ENCODE measurements around the gene MAML3. TPM values are rescaled to one million over a fixed set of nuclear protein-coding genes. Genes with fewer than 3 reads are reported as not detected.
A peak's percentile ranks its signal among the peaks of the same experiment; 100 is the strongest.

MAML3 gene
- total and polyA plus RNA-seq, 4 experiments from 2014 or later: 0.15 to 3.7 (median 1.7) TPM

DNA sequence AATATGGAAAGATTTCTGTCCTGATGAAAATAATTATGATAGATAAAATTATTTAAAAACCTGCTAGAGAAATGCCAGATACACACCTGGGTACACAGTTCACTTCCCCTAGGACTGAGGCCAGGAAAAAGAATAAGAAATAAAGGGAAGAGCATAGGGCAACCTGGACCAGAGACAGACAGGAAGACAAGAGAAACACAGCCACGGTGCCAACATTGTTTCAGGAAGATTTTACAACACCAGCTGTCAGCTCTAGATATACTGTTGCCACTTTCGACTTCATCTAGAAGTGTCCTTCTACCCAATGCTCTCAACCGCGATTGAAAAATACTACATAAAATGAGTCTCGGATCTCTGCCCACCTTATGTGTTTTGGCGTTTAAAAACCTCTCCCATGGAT, 128.5 kb downstream of the MAML3 start:
- Mint-ChIP-seq H3K4me1 (no peaks in the 10 kb centered on the region), H3K4me3 (no peak overlapping the region), H3K27me3 (peaks cover 6 to 8% of the 10 kb centered on the region in 2 donors), H3K9me3 (no peaks in the 10 kb centered on the region), H3K36me3 (no peaks in the 10 kb centered on the region), H3K27ac (no peak overlapping the region)
- intact Hi-C loops (cut with micrococcal nuclease): no loop called here
- Histone ChIP-seq H3K4me1 (ENCODE audit: insufficient read depth, low read length) (no peaks in the 10 kb centered on the region), H3K9me3 (ENCODE audit: control insufficient read depth in 1 of 2, low read length in 2 of 2) (no peaks in the 10 kb centered on the region), H3K27me3 (ENCODE audit: insufficient read depth, low read length) (no peaks in the 10 kb centered on the region), H3K4me3 (ENCODE audit: low read length in 2 of 2) (no peak overlapping the region), H3K27ac (ENCODE audit: low read depth, low read length) (no peak overlapping the region), H3K36me3 (ENCODE audit: insufficient read depth, low read length) (no peaks in the 10 kb centered on the region)
- POLR2A ChIA-PET (ENCODE audit: partially characterized antibody): no interaction called here
- no peak for DNase-seq
- CTCF ChIA-PET (ENCODE audit: partially characterized antibody): no interaction called here

- no peak overlapping the region for H3K27ac Mint-ChIP-seq
- Histone ChIP-seq H3K4me1 (ENCODE audit: insufficient read depth, low read length) (no peaks in the 10 kb centered on the region), H3K4me3 (ENCODE audit: low read length in 2 of 2) (no peak overlapping the region), H3K27ac (ENCODE audit: low read depth, low read length) (no peak overlapping the region), H3K9me3 (ENCODE audit: control insufficient read depth in 1 of 2, low read length in 2 of 2) (no peaks in the 10 kb centered on the region), H3K36me3 (ENCODE audit: insufficient read depth, low read length) (no peaks in the 10 kb centered on the region), H3K27me3 (ENCODE audit: insufficient read depth, low read length) (no peaks in the 10 kb centered on the region)
- intact Hi-C loops (cut with micrococcal nuclease): no loop called here
- no peak overlapping the region for H3K4me3 Mint-ChIP-seq
- ChIA-PET POLR2A (ENCODE audit: partially characterized antibody) (no interaction called here), CTCF (ENCODE audit: partially characterized antibody) (no interaction called here)
- no peaks in the 10 kb centered on the region for H3K27me3 Mint-ChIP-seq
- no peaks in the 10 kb centered on the region for H3K9me3 Mint-ChIP-seq
- no peaks in the 10 kb centered on the region for H3K4me1 Mint-ChIP-seq
- no peak for DNase-seq
- H3K36me3 Mint-ChIP-seq: no peaks in the 10 kb centered on the region
These were observed 133.3 kb downstream of the MAML3 start for GRCh38 chr4:140020457-140021361.

- ChIA-PET CTCF (ENCODE audit: partially characterized antibody) (no interaction called here), POLR2A (ENCODE audit: partially characterized antibody) (no interaction called here)
- H3K4me1 ChIP-seq (ENCODE audit: insufficient read depth, low read length): no peaks in the 10 kb centered on the region
These were observed 134.2 kb downstream of the MAML3 start for GRCh38 chr4:140019619-140020347.

GRCh38 chr4:140018931-140019618, 134.9 kb downstream of the MAML3 start:
- no peaks in the 10 kb centered on the region for H3K9me3 Mint-ChIP-seq
- ChIA-PET POLR2A (ENCODE audit: partially characterized antibody) (no interaction called here), CTCF (ENCODE audit: partially characterized antibody) (no interaction called here)
- intact Hi-C loops (cut with micrococcal nuclease): no loop called here
- H3K4me1 Mint-ChIP-seq: no peaks in the 10 kb centered on the region
- DNase-seq: no peak
- Histone ChIP-seq H3K27ac (ENCODE audit: low read depth, low read length) (no peak overlapping the region), H3K36me3 (ENCODE audit: insufficient read depth, low read length) (no peaks in the 10 kb centered on the region), H3K4me3 (ENCODE audit: low read length in 2 of 2) (no peak overlapping the region), H3K4me1 (ENCODE audit: insufficient read depth, low read length) (no peaks in the 10 kb centered on the region), H3K9me3 (ENCODE audit: control insufficient read depth in 1 of 2, low read length in 2 of 2) (no peaks in the 10 kb centered on the region), H3K27me3 (ENCODE audit: insufficient read depth, low read length) (no peaks in the 10 kb centered on the region)
- peaks cover under 1 to 3% of the 10 kb centered on the region in 2 donors for H3K27me3 Mint-ChIP-seq
- no peaks in the 10 kb centered on the region for H3K36me3 Mint-ChIP-seq
- H3K4me3 Mint-ChIP-seq: no peak overlapping the region
- no peak overlapping the region for H3K27ac Mint-ChIP-seq

More at GRCh38 chr4:140019619-140020347, 134.2 kb downstream of the MAML3 start:
- H3K4me3 Mint-ChIP-seq: no peak overlapping the region
- no peaks in the 10 kb centered on the region for H3K27me3 Mint-ChIP-seq
- H3K36me3 Mint-ChIP-seq: no peaks in the 10 kb centered on the region
- no peaks in the 10 kb centered on the region for H3K4me1 Mint-ChIP-seq
- no peak overlapping the region for H3K27ac ChIP-seq (ENCODE audit: low read depth, low read length)
- no peak for DNase-seq
- no peaks in the 10 kb centered on the region for H3K27me3 ChIP-seq (ENCODE audit: insufficient read depth, low read length)
- H3K4me3 ChIP-seq (ENCODE audit: low read length in 2 of 2): no peak overlapping the region
- no peaks in the 10 kb centered on the region for H3K36me3 ChIP-seq (ENCODE audit: insufficient read depth, low read length)
- intact Hi-C loops (cut with micrococcal nuclease): no loop called here
- no peaks in the 10 kb centered on the region for H3K9me3 ChIP-seq (ENCODE audit: control insufficient read depth in 1 of 2, low read length in 2 of 2)
- H3K27ac Mint-ChIP-seq: no peak overlapping the region
- no peaks in the 10 kb centered on the region for H3K9me3 Mint-ChIP-seq

DNA sequence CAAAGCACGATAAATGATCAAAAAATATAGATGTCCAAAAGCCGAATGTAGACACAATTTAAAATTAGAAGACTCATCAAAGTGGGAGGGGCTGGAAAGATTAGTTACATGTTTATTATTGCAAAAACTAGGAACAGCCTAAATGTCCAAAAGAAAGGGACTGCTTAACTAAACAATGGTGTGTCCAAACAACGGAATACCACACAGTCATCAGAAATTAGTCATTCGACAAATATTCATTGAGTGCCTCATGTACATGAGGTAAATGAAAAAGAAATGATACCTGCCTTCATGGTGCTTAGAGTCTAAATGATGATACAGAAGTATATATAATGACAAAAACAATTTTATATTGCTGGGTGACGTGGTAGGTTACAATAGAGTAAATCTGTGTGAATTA, 139.7 kb downstream of the MAML3 start:
- Histone ChIP-seq H3K27me3 (ENCODE audit: insufficient read depth, low read length) (no peaks in the 10 kb centered on the region), H3K27ac (ENCODE audit: low read depth, low read length) (no peak overlapping the region), H3K9me3 (ENCODE audit: control insufficient read depth in 1 of 2, low read length in 2 of 2) (no peaks in the 10 kb centered on the region), H3K4me3 (ENCODE audit: low read length in 2 of 2) (no peak overlapping the region), H3K36me3 (ENCODE audit: insufficient read depth, low read length) (no peaks in the 10 kb centered on the region), H3K4me1 (ENCODE audit: insufficient read depth, low read length) (no peaks in the 10 kb centered on the region)
- POLR2A ChIA-PET (ENCODE audit: partially characterized antibody): no interaction called here
- Mint-ChIP-seq H3K4me3 (no peak overlapping the region), H3K4me1 (peaks cover 0 to 3% (median under 1%) of the 10 kb centered on the region in 4 donors), H3K9me3 (no peaks in the 10 kb centered on the region), H3K27me3 (peaks cover 6 to 14% of the 10 kb centered on the region in 2 donors), H3K36me3 (no peaks in the 10 kb centered on the region), H3K27ac (no peak overlapping the region)
- CTCF ChIA-PET (ENCODE audit: partially characterized antibody): interaction anchor here (2.6 to 5.5 kb wide), 3 partner anchors 38 to 345 kb away, joined by 8 to 135 read pairs (median 25); no protein-coding TSS in a partner anchor
- intact Hi-C loops (cut with micrococcal nuclease): no loop called here
- no peak for DNase-seq

GRCh38 chr4:140012688-140013486, 141.1 kb downstream of the MAML3 start:
- Mint-ChIP-seq H3K4me3 (no peak overlapping the region), H3K9me3 (no peaks in the 10 kb centered on the region), H3K4me1 (peaks cover 0 to 3% (median under 1%) of the 10 kb centered on the region in 4 donors), H3K27ac (no peak overlapping the region), H3K27me3 (peaks cover 6 to 14% of the 10 kb centered on the region in 2 donors), H3K36me3 (no peaks in the 10 kb centered on the region)
- H3K36me3 ChIP-seq (ENCODE audit: insufficient read depth, low read length): no peaks in the 10 kb centered on the region
- no peaks in the 10 kb centered on the region for H3K4me1 ChIP-seq (ENCODE audit: insufficient read depth, low read length)
- H3K27ac ChIP-seq (ENCODE audit: low read depth, low read length): no peak overlapping the region
- ChIA-PET POLR2A (ENCODE audit: partially characterized antibody) (interaction anchor here (1.1 kb wide), 1 partner anchor 240 kb away, joined by 3 read pairs; no protein-coding TSS in a partner anchor), CTCF (ENCODE audit: partially characterized antibody) (interaction anchor here (0.7 to 5.5 kb wide), 16 partner anchors 9 to 360 kb away, joined by 3 to 135 read pairs (median 4); no protein-coding TSS in a partner anchor)
- H3K9me3 ChIP-seq (ENCODE audit: control insufficient read depth in 1 of 2, low read length in 2 of 2): no peaks in the 10 kb centered on the region
- intact Hi-C loops (cut with micrococcal nuclease): loop anchor here (1.0 to 2.0 kb wide), 3 partner anchors 140 to 347 kb away; no protein-coding TSS in a partner anchor
- H3K27me3 ChIP-seq (ENCODE audit: insufficient read depth, low read length): no peaks in the 10 kb centered on the region
- DNase-seq: peak; percentile 56 to 64 (median 61)
- no peak overlapping the region for H3K4me3 ChIP-seq (ENCODE audit: low read length in 2 of 2)
